Heart right ventricle (tissue), 16 donors: ENCODE measurements around the gene LITAF. TPM values are rescaled to one million over a fixed set of nuclear protein-coding genes. Genes with fewer than 3 reads are reported as not detected.
"Not testable (repeated sequence)": the region's sequence is repeated elsewhere in the genome, so short reads cannot be mapped to it uniquely, and the experiment has no call there.

Source experiments
- ATAC-seq, 8 donors: fragments of 200-7000 bp; cut with Tn5 transposase; one replicate each; pipeline ENCODE4 v1.9.1; 2020; ENCODE audit warnings: mild to moderate bottlenecking in 8 of 8, moderate library complexity in 8 of 8, moderate number of reproducible peaks in 1 of 8
- DNase-seq, 2 donors: peaks; one replicate each; pipeline ENCODE4 v3.0.0-alpha.2; 2020
- H3K27ac ChIP-seq, 10 donors: fragments of 200-600 bp; sonication (generic) in 2 of 10; one replicate each; pipeline versions ENCODE4 v1.5.0 to v1.8.0; 2020 to 2022; ENCODE audit warnings: mild to moderate bottlenecking in 3 of 10
- H3K27me3 ChIP-seq, 7 donors: fragments of 200-600 bp; one replicate each; pipeline ENCODE4 v1.8.0; 2021 to 2022; ENCODE audit warnings: mild to moderate bottlenecking in 2 of 7
- H3K36me3 ChIP-seq, 9 donors: fragments of 200-600 bp; sonication (generic) in 1 of 9; one replicate each; pipeline versions ENCODE4 v1.5.0 to v1.8.0; 2020 to 2022; ENCODE audit warnings: mild to moderate bottlenecking in 2 of 9
- H3K4me1 ChIP-seq, 9 donors: fragments of 200-600 bp; sonication (generic) in 1 of 9; one replicate each; pipeline versions ENCODE4 v1.5.0 to v1.8.0; 2020 to 2022; ENCODE audit warnings: mild to moderate bottlenecking in 4 of 9
- H3K4me3 ChIP-seq, 10 donors: fragments of 200-600 bp; sonication (generic) in 2 of 10; one replicate each; pipeline versions ENCODE4 v1.5.0 to v1.8.0; 2020 to 2022; ENCODE audit warnings: mild to moderate bottlenecking in 7 of 10, moderate library complexity in 2 of 10
- H3K9me3 ChIP-seq, 11 donors: fragments of 200-600 bp in 10 of 11; sonication (generic) in 2 of 11; one replicate each; pipeline versions ENCODE4 v1.5.0 to v1.8.0; 2013 to 2022; ENCODE audit warnings: mild to moderate bottlenecking in 2 of 11, control low read depth in 1 of 11, moderate library complexity in 1 of 11
- WGBS, 2 donors: extraction: QIAGEN DNeasy Blood & Tissue Kit; methylation state at CpG; one replicate each; pipeline ENCODE4 v1.1.7; 2013; ENCODE audit warnings: inconsistent platforms in 1 of 2; 5-methylcytosine and 5-hydroxymethylcytosine counted together
- intact Hi-C, 10 donors: fragments of 100-400 bp; cut with DNase I; formaldehyde crosslinking; loops; one replicate each; pipeline versions ENCODE4 v1.11.1 to v1.14.2; 2022
- polyA plus RNA-seq, 2 donors: library from polyadenylated mRNA; stranded (reverse); fragments of 200-250 nt; gene quantifications; one replicate each; pipeline ENCODE4 v1.2.3, GENCODE V29; 2013
- total RNA-seq, 10 donors: library from RNA; stranded (reverse); fragmentation: NEBNext Ultra II Directional in 3 of 10; extraction: Animal tissue kit (Norgen Biotek cat#: 25700) in 3 of 10; gene quantifications; one replicate each; pipeline versions ENCODE4 v1.2.1 to v1.2.4, GENCODE V29; 2021 to 2023
- TF ChIP-seq, protein P1 (sequence below), 9 donors: fragments of 200-600 bp; sonication (generic) in 2 of 9; IDR thresholded peaks; one replicate each; pipeline versions ENCODE4 v1.5.0 to v1.8.0; 2021 to 2022; ENCODE audit warnings: antibody characterized with exemption in 9 of 9, mild to moderate bottlenecking in 5 of 9, moderate library complexity in 1 of 9
- donor health status: Arrhythmogenic right ventricular cardiomyopathy.
- donor health status: ischemic (EF 13 %, LVEDD 7.1; RV severe dilation, severe dysfunction).
- donor health status: healthy with polysubstance abuse.
- donor health status: DM: no; HTN: yes; CAD: no.
- donor health status: DM: no; HTN: no; CAD: no.
- donor health status: ischemic (EF 25% LVEDD 6.9; RV normal size, moderate dysfunction).
- donor health status: ischemic (EF 25% LVEDD 5.7; RV mildly dilated, moderate dysfunction).
- donor health status: healthy.
- donor health status: DM: yes; HTN: yes; CAD: no.
- donor health status: Ischemic cardiomyopathy.
- donor health status: ischemic (EF 35%, LVEDD 5.7; RV mildly dilated, moderate dysfunction).
- donor health status: nonischemic (EF 11% LVEDD 7.7; RV severe dilation, severe dysfunction).
- donor health status: DM: yes; HTN: yes; CAD: no.
- donor health status: PGD.
- donor health status: ischemic (EF 29% LVEDD 5.4; RV normal size, mild dysfunction).
- donor health status: nonischemic (EF 23%, LVEDD 6.1; RV moderate dilation, normal function).

Gene LITAF
- total and polyA plus RNA-seq, 12 donors, result 13.3 to 96.9 (median 38.2) TPM

DNA sequence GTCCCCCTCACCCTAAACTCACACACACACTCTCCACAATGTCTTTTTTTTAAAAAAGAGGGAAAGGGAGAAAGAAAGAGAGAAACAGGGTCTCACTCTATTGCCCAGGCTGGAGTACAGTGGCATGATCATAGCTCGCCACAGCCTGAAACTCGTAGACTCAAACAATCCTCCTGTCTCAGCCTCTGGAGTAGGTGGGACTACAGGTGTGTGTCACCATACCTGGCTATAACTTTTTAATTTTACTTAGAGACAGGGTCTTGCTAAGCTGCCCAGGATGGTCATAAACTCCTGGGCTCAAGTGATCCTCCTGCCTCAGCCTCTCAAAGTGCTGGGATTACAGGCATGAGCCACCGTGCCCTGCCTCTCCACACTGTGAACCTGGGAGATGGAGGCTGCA lies 24.9 kb downstream of the LITAF start:
- Histone ChIP-seq H3K4me1 (peaks cover 0 to 67% (median 26%) of the 10 kb centered on the region in 9 donors), H3K4me3 (no peak overlapping the region), H3K27ac (peak overlapping the region in 7 of 10 donors; percentile 33 to 84 (median 73)), H3K9me3 (peaks cover 0 to under 1% (median 0%) of the 10 kb centered on the region in 11 donors), H3K36me3 (peaks cover 0 to 57% (median 0%) of the 10 kb centered on the region in 9 donors), H3K27me3 (no peaks in the 10 kb centered on the region)
- 92 to 97% methylated on average over 3 of the region's 3 CpGs for WGBS, 2 donors
- no peak for ATAC-seq
- TF ChIP-seq, protein P1, sequence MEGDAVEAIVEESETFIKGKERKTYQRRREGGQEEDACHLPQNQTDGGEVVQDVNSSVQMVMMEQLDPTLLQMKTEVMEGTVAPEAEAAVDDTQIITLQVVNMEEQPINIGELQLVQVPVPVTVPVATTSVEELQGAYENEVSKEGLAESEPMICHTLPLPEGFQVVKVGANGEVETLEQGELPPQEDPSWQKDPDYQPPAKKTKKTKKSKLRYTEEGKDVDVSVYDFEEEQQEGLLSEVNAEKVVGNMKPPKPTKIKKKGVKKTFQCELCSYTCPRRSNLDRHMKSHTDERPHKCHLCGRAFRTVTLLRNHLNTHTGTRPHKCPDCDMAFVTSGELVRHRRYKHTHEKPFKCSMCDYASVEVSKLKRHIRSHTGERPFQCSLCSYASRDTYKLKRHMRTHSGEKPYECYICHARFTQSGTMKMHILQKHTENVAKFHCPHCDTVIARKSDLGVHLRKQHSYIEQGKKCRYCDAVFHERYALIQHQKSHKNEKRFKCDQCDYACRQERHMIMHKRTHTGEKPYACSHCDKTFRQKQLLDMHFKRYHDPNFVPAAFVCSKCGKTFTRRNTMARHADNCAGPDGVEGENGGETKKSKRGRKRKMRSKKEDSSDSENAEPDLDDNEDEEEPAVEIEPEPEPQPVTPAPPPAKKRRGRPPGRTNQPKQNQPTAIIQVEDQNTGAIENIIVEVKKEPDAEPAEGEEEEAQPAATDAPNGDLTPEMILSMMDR (IDR thresholded peaks at IDR 0.05), result no peak
- no peak for DNase-seq
- intact Hi-C loops, result no loop called here

DNA sequence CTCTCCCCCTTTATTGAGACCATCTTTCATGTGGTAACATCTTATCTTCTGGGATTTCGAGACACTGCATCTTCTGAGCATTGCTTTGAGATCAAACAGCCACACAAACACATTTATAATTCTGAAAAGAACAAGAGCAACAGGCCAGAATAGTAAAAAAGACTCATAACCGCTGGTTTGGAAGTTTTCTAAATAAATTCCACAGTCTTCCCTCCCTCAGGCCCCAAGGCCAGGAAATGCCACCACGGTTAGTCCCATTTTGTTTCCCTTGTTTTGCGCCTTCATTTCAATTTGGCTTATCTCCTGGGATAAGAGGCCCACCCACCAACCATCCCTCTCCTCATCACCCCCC lies 25.3 kb downstream of the LITAF start:
- Histone ChIP-seq H3K9me3 (peaks cover 0 to 5% (median 0%) of the 10 kb centered on the region in 11 donors), H3K4me1 (peaks cover 0 to 67% (median 26%) of the 10 kb centered on the region in 9 donors), H3K4me3 (peak overlapping the region in 1 of 10 donors; percentile 26), H3K27me3 (no peaks in the 10 kb centered on the region), H3K27ac (peak overlapping the region in 8 of 10 donors; percentile 36 to 84 (median 72)), H3K36me3 (peaks cover 0 to 57% (median under 1%) of the 10 kb centered on the region in 9 donors)
- 68 to 73% methylated on average over 4 of the region's 4 CpGs for WGBS, 2 donors
- intact Hi-C loops, result no loop called here
- TF ChIP-seq, protein P1 (IDR thresholded peaks at IDR 0.05), result no peak
- DNase-seq (no peak), ATAC-seq (no peak)

DNA sequence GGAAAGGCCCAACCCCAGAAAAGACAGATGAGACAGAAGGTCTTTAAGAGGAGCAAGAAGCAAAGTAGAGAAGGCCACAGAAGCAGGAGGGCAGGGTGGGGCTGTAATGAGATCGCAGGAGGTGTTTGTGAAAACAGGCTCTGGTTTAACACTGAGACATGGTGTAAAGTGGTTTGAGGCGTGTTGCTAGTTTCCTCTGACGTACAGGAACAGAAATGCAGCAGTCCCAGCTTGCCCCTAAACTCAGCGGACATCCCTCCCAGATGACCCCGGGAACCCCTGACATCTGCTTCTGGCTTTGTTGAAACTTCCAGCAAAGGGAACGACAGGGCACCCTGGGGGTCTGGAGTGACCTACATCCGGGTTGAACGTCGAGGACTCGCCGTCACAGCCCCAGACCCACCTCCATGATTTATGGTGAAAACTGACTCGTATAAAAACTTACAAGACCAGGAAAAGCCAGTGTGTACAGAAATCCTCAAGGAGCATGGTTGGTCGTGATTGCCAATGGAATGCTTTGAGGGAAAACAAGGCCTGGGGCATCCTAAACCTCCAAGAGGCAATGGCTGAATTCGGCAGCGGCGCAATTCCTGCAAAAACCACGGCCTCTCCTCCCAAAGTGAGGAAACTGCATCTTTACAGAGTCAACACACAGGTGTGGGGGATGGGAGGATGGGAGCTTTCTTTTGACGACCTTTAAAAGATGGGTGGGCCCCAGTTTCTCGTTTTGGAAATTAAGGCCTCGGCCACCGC lies 25.8 kb downstream of the LITAF start:
- H3K36me3 ChIP-seq, result peaks cover 0 to 57% (median 6%) of the 10 kb centered on the region in 9 donors
- intact Hi-C loops, result no loop called here
- H3K9me3 ChIP-seq, result peaks cover 0 to 10% (median 0%) of the 10 kb centered on the region in 11 donors
- peak overlapping the region in 1 of 10 donors; percentile 26 for H3K4me3 ChIP-seq
- DNase-seq (peak in 1 of 2 donors; percentile 58), ATAC-seq (peak; percentile 39 to 84 (median 64))
- peaks cover 0 to 62% (median 26%) of the 10 kb centered on the region in 9 donors for H3K4me1 ChIP-seq
- no peaks in the 10 kb centered on the region for H3K27me3 ChIP-seq
- WGBS, 2 donors, result 49 to 54% methylated on average over 21 of the region's 21 CpGs
- H3K27ac ChIP-seq, result peak overlapping the region in 9 of 10 donors; percentile 36 to 84 (median 72)
- TF ChIP-seq, protein P1 (IDR thresholded peaks at IDR 0.05), result no peak

DNA sequence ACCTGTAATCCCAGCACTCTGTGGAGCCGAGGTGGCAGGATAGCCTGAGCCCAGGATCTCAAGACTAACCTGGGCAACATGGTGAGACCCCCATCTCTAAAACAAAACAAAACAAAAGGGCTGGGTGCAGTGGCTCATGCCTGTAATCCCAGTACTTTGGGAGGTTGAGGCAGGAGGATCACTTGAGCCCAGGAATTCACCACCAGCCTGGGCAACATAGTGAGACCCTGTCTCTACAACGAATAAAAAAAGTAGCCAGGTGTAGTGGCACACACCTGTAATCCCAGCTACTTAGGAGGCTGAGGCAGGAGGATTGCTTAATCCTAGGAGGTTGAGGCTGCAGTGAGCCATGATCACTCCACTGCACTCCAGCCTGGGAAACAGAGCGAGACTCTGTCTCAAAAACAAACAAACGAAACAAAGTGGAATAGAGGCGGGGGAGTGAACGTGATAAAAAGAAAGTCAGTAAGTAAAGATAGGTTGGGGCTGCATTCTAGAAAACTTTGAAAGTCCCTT lies 28.4 kb downstream of the LITAF start:
- H3K27me3 ChIP-seq, intact Hi-C loops, ATAC-seq, DNase-seq, H3K4me3 ChIP-seq: not testable (repeated sequence)
- Histone ChIP-seq H3K4me1 (peaks cover 0 to 57% (median 26%) of the 10 kb centered on the region in 9 donors), H3K9me3 (peaks cover 0 to 12% (median 0%) of the 10 kb centered on the region in 11 donors), H3K36me3 (peaks cover 0 to 72% (median 20%) of the 10 kb centered on the region in 9 donors), H3K27ac (peak overlapping the region in 8 of 10 donors; percentile 1 to 84 (median 54))
- WGBS, 2 donors, result 83 to 85% methylated on average over 6 of the region's 6 CpGs
